Measurements from ENCODE around the gene AGAP6. TPM values are rescaled to one million over a fixed set of nuclear protein-coding genes. Genes with fewer than 3 reads are reported as not detected.
"Not testable (repeated sequence)": the region's sequence is repeated elsewhere in the genome, so short reads cannot be mapped to it uniquely, and the experiment has no call there.

Gene AGAP6
- 11.3 and 12.3 TPM in 2 replicates for total RNA-seq (2014; rRNA removed; shearing (Covaris generic))

DNA sequence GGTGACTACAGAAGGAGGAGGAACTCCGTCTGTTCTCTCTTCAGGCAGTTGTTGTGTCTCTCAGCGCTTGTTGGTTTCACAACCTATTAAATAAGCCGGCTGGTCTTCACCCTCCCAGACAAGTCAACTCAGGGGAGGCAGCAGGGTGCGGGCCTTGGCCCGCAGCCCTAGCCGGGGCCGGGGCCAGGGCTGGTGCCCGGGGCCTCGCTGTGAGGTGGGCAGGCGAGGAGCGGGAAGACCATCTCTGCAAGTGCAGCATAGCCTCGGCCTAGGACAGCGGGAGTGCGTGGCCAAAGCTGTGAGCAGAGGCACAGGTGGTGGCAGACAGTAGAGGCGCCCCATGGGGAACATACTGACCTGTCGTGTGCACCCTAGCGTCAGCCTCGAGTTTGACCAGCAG lies at the start of gene AGAP6:
Gene AGAP6 (plus strand): TSS at position 31 of the 400 bp plus-strand sequence. CDS start 310 bp downstream, at position 341.
- not testable (repeated sequence) for DNase-seq (ENCODE audit: low spot score)

DNA sequence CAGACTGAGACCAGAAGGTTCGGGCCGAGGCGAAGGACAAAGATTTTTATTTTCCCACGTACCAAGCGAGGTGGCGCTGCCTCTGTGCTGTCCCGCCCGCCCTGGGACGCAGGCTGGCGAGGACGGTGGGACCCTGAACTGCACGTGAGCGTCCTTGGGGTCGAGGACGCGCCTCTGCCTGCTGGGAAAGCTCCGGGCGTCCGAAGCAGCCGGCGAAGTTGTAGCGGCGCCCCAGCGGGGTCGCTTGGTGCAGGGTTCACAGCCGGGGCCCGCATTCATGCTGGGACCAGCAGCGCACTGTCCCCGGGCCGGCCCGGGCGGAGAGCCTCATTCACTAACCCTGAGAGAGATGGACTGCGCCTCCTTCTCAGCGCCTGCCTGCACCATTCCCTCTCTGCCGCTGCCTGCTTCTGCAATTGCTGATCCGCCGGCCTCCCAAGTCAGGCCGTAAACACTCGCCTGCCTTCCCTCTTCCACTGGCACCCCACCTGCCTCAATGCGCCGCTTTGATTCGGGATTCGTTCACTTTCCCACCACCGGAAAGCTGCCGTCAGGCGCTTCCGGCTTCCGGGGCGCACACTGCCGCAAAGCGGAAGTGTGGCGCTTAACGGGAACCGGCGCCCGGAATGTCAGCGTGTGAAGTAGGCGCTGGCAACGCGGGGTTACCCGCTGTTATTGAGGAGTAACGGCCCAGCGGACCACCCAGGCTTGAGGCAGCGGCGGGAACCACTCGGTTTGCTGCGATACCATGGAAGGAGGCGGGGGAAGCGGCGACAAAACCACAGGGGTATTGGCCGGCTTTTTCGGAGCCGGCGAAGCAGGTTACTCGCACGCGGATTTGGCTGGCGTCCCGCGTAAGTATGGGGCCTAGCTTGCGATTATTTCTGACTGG lies 46.5 kb upstream of the AGAP6 start, which contains the start of the genes PARG and TIMM23B:
Gene PARG (minus strand): TSS at position 581 of the 892 bp plus-strand sequence. CDS start 302 bp downstream, at position 279.
Gene TIMM23B (plus strand): TSS at position 607 of the 892 bp plus-strand sequence. CDS start 142 bp downstream, at position 749.
- DNase-seq (ENCODE audit: low spot score): peak; percentile 88

DNA sequence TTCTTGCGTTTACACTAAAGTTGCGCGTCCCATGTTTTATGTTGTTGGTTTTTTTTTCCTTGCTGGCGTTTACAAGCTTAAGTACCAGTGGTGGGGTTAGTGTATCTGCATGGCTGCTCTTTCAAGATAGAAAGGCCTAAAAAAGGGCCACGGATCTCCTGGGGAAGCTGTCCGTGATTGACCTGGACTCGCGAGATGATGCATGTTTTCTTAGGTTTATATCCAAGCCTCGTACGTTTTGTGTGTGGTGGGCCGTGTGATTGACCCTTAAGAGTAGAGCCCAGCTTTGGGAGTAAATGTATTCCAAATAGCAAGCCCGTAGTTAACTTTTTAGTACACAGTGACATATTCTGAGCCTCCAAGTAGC lies 45.9 kb upstream of the AGAP6 start:
- peak; percentile 9 for DNase-seq (ENCODE audit: low spot score)

DNA sequence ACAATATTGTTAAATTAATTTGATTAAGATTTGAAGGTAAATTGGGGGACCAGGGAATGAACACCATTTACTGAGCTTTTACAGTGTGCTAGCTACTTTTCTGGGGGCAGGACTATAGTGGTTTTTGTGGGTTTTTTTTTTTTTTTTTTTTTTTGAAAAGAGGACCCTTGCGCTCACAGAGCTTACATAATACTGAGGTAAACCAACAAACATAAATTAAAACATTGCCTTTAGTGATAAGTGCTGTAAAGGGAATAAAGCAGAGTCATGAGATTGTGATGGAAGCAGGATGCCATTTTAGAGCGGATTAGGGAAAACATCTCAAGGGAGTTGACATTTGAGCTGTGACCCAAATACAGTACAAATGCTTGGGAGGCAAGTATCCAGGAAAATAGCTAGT lies 44.6 kb upstream of the AGAP6 start:
- not testable (repeated sequence) for DNase-seq (ENCODE audit: low spot score)

DNA sequence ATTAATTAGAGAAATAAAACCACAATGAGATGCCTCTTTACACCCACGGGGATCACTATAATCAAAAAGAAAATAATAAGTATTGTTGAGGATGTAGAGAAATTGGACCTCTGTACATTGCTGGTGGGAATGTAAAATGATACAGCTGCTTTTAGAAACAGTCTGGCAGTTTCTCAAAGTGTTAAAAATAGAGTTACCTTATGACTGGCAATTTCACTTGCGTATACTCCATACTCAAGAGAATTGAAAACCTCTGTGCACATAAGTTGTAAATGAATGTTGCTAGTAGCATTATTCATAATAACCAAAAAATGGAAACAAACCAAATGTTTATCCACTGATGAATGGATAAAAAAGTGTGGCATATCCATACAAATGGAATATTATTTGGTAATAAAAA lies 40.1 kb upstream of the AGAP6 start:
- DNase-seq (ENCODE audit: low spot score): not testable (repeated sequence)

DNA sequence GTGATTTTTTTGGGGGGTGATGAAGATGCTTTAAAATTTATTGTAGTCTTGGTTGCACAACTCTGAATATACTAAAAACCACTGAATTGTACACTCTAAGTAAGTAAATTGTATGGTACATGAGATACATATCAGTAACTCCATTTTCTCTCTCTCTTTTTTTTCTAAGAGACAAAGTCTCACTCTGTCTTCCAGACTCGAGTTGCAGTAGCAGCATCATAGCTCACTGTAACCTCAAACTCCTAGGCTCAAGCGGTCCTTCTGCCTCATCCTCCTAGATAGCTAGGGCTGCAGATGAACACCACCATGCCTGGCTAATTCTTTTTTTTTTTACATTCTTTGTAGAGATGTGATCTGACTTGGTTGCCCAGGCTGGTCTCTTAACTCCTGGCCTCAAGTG lies 39.5 kb upstream of the AGAP6 start:
- DNase-seq (ENCODE audit: low spot score): not testable (repeated sequence)

DNA sequence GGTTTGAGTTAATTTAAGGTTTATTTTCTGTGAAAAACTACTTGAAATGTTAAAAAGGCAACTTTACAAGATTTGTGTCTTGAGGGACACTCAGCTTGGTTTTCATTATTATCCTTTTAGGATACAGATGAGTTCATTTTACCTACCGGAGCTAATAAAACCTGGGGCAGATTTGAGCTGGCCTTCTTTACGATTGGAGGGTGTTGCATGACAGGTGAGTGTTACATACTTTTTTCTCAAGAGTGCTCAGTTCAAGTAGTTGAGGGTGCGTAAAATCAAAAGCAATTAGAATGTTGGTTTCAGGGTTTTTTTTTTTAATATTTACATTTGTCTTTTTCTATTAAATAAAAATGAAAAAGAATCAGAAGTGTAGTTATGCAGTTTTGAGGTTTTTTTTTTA lies 36.2 kb upstream of the AGAP6 start:
- not testable (repeated sequence) for DNase-seq (ENCODE audit: low spot score)

DNA sequence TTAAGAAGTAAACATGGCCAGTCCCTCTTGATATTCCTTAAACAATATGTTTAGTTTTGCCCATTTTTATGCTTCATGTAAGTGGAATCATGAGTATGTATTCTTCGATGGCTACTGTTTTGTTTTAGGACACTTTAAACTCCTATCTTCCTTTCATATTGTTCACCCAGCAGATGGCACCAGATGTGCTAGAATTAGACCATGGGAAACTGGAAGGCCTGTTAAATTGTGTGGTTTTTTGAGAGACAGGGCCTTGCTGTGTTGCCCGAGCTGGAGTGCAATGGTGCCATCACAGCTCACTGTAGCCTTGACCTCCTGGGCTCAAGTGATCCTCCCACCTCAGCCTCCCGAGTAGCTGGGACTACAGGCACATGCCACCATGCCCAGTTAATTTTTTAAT lies 35.1 kb upstream of the AGAP6 start:
- DNase-seq (ENCODE audit: low spot score): not testable (repeated sequence)

DNA sequence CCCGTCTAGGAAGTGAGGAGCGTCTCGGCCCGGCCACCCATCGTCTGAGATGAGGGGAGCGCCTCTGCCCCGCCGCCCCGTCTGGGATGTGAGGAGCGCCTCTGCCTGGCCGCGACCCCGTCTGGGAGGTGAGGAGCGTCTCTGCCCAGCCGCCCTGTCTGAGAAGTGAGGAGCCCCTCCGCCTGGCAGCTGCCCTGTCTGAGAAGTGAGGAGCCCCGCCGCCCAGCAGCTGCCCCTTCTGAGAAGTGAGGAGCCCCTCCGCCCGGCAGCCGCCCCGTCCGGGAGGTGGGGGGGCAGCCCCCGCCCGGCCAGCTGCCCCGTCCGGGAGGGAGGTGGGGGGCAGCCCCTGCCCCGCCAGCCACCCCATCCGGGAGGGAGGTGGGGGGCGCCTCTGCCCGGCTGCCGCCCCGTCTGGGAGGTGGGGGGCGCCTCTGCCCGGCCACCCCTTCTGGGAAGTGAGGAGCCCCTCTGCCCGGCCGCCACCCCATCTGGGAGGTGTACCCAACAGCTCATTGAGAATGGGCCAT lies 17.8 kb upstream of the AGAP6 start:
- DNase-seq (ENCODE audit: low spot score): not testable (repeated sequence)

DNA sequence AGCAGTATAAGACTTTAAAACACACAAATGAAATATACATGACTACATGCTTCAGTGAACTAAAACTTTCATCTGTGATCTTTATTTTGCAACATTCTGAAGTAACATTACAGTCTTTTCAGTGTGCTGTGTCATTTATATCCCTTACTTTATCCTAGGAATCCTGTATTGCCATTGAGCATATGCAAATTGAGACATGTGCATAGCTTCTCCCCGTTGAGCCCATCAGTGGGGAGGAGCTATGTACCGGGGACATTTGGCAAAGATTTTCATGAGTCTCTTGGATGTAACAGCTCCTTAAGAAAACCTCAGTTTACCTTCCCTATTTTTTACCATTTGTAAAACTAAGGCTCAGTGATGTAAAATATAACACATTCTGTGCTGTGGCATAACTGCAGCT lies 16.7 kb upstream of the AGAP6 start:
- DNase-seq (ENCODE audit: low spot score): not testable (repeated sequence)

DNA sequence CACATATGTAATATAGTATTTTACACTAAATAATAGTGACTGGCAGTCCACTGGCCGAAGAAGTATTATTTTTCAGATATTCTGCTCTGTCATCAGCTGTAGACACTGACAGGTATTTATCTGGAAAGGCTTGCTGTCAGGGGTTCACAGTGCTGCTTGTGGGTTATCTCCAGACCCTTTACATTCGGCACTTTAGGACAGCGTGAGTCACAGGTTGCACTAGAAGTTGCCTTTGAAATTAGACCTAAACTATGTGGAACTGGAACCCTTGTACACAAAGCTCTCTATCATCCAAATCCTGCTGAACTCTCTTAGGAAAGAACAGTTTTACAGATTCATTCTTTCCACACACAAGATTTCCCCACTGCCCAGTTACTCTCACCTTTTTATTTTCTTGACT lies 16.1 kb upstream of the AGAP6 start:
- DNase-seq (ENCODE audit: low spot score): not testable (repeated sequence)

DNA sequence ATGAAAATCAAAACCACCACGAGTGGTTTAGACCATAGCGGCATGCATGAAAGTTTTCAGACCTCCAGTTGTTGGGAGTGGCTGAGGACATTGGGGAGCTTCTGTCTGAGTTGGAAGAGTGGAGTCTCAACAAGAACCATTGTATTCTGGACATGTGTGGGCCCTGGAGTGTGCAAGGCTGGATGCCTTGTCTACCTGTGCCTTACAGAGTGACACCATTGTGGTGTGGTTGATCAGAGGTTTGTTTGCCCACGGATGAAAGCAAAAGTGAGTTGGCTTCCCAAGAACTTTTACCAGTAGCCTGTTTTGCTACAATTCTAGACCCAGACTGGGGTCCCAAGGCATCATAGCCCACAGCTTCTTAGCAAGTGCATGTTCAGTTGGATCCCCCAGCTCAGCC lies 10.4 kb upstream of the AGAP6 start:
- DNase-seq (ENCODE audit: low spot score): not testable (repeated sequence)

DNA sequence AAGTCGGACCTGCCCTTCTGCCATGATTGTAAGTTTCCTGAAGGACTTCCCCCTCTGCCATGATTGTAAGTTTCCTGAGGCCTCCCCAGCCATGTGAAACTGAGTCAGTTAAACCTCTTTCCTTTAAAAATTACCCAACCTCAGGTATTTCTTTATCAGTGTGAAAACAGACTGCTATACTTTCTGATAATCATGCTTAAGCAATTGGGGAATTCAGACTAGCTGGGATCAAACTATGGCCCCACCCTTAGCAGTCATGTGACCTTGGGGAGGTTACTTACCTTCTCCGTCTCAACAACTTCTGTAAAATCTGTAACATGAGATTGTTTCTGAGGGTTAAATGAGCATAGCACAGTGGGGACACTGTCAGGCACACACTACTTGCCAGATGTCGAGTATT lies 999 bp upstream of the AGAP6 start:
- DNase-seq (ENCODE audit: low spot score): not testable (repeated sequence)

DNA sequence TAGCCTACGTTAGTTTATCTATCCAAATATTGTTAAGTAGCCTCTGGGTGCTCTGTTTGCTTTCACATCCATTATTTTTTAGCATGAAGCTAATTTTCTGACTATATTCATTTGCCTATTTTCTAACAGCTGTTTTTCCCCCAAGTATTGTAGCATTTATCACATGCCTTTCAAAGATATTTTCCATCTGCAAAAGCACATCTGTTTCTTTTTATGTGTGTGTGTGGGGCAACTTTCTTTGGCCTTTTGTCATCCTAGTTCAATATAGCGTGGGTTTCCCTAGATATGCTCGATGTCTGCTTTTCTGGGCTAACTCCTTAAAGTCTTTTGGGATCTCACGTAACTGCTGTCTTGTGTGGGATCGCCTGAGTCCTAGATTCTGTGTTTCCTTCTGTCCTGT lies 7.1 kb downstream of the AGAP6 start:
- DNase-seq (ENCODE audit: low spot score): not testable (repeated sequence)

DNA sequence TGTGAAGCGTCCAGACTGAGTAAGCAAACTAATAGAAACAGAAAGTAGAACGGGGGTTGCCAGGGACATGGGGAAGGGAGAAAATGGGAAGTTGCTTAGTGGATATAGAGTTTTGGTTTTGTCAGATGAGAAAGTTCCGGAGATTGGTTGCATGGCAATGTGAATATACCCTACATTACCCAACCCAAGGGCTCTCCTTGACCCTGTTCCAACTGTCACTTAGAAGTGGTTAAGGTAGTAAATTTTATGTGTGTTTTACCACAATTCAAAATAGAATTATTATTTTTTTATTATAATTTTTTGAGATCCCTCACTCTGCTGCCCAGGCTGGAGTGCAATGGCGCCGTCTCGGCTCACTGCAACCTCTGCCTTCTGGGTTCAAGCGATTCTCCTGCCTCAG lies 25.8 kb downstream of the AGAP6 start:
- not testable (repeated sequence) for DNase-seq (ENCODE audit: low spot score)

DNA sequence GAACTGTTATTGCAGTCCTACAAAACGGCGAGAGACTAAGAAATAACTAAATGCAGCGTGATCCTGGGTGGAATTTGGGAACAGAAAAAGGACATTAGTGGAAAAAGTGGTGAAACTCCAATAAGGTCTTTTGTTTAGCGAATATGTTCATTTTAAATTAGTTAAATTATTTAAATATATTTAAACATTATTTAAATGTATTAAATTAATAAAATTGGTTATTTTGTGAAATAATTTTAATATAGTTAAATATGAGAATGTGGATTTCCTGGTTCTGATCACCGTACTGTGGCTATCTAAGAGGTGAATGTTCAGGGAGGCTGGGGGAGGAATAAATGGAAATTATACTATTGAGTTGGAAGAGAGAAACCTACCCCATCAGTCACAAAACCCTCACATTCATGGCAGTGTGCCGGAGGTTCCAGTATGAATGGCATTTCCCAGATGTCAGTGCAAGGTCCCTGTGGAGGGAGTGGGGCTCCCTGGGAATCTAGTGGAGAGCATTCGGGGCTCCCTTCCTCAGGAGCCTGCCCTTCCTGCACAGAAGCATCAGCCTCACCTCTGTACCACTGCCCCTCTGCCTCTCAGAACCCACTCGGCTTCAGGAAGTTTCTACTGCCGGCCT lies 27.5 kb downstream of the AGAP6 start:
- not testable (repeated sequence) for DNase-seq (ENCODE audit: low spot score)

DNA sequence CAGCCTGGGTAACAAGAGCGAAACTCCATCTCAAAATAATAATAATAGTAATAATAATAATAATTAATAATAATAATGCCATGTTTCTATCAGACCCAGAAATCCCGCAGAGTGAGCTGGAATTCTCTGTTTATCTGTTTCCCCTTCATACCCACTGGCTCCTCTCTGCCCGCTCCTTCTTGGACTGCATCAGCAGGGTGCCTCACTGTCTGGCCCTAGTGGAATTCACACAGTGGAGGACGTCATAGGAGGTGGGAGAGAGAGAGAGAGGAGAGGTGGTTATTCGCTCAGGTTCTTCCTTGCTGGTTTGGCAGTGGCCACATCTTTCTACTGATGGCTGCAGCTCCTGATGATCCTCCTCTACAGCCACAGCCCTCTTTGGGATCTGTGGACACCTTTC lies 28.7 kb downstream of the AGAP6 start:
- not testable (repeated sequence) for DNase-seq (ENCODE audit: low spot score)

DNA sequence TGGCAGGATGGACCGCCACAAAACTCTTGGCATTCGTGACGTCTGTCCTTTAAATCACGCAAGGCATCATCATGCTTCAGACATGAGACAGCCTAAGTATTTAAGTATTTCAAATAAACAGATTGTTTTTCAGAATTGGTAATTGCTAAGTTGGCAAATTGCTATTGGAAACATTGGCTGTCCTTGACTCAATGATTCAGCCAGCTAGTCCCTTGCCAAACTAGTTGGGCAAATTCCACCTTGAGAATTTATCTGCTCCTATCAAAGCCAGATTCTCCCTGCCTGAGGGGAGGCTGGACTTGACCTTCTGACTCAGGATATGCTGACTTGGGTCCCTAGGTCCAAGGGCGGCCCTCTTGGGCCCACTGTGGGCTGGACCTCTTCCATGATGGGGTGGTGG lies 29.4 kb downstream of the AGAP6 start:
- not testable (repeated sequence) for DNase-seq (ENCODE audit: low spot score)

DNA sequence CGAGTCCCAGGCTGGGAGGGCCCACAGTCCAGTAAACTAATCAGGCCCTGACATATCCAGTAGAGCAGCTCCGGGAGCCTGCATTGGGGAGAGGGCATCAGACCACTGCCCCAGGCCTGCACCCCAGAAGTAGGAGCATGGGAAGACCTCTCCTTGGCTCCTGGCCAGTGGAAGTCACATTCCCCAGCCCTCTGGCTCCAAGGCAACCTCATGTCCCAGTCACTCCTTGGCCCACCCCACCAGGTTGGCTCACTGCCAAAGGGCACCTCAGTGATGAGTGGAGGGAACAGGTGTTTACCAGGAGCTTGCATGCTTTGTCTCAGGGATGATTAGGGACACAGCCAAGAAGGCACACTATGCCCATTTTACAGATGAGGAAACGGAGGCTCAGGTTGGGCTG lies 31.1 kb downstream of the AGAP6 start:
- peak; percentile 9 for DNase-seq (ENCODE audit: low spot score)

DNA sequence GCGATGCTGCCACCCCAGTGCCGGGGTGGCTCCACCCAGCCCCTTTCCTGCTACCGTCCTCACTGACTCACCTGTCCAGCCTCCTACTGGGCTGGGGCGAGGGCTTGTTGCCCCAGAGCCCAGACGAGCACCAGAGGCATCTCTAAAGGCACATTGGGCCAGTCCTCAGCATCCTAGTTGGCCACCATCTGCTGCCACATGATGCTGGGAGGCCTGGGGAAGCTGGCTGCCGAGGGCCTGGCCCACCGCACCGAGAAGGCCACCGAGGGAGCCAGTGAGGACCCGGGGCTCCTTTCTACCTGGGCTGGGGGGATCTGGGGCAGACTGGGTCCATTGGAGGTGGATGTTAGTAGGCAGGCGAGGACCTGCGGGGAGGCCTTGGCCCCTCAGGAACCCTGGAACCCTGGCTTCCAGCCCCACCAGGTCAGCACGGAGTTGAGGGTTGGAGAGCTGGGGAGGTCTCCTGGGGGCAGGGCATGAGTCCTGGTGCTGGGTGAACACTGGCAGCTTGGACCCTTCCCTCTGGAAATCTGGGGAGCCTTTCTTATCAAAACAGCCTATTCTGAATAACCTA lies 32.3 kb downstream of the AGAP6 start:
- DNase-seq (ENCODE audit: low spot score): not testable (repeated sequence)

DNA sequence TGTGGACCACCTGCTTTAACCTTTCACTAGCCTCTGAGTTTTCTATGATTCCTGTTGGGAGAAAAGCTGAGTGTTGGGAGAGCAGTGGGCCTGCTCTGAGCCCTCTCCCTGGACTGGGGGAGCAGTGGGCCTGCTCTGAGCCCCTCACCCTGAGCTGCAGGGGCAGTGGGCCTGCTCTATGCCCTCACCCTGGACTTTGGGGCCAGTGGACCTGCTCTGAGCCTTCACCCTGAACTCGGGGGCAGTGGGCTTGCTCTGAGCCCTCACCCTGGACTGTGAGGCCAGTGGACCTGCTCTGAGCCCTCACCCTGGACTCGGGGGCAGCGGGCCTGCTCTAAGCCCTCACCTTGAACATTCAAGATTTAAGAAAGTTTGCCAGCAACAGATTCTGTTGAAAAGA lies 33.4 kb downstream of the AGAP6 start:
- no peak for DNase-seq (ENCODE audit: low spot score)
